WTC11 (cell line): ENCODE results near the gene VWA8.

Experiments
- ELF4 ChIP-seq: sonication (generic); formaldehyde crosslinking; IDR thresholded peaks from 2 replicates; pipeline ENCODE4 v1.8.1; 2022; ENCODE audit warnings: low read depth, mild to moderate bottlenecking, moderate library complexity, missing genetic modification reagents
- IRF2 ChIP-seq: sonication (generic); formaldehyde crosslinking; IDR thresholded peaks from 2 replicates; pipeline ENCODE4 v1.8.0; 2022; ENCODE audit warnings: low read depth, missing genetic modification reagents, borderline replicate concordance
- TEAD1 ChIP-seq: sonication (generic); formaldehyde crosslinking; IDR thresholded peaks from 2 replicates; pipeline ENCODE4 v1.8.0; 2022; ENCODE audit warnings: mild to moderate bottlenecking, missing genetic modification reagents
- USF1 ChIP-seq: sonication (generic); formaldehyde crosslinking; IDR thresholded peaks from 2 replicates; pipeline ENCODE4 v1.8.0; 2022; ENCODE audit warnings: mild to moderate bottlenecking, missing genetic modification reagents
- ZNF512 ChIP-seq: sonication (generic); formaldehyde crosslinking; IDR thresholded peaks from 2 replicates; pipeline ENCODE4 v1.8.1; 2022; ENCODE audit warnings: missing genetic modification reagents, borderline replicate concordance
- TF ChIP-seq, protein P1 (sequence below): fragments of 200-600 bp; IDR thresholded peaks from 2 replicates; pipeline ENCODE4 v1.8.0; 2022; ENCODE audit warnings: antibody characterized with exemption

DNA sequence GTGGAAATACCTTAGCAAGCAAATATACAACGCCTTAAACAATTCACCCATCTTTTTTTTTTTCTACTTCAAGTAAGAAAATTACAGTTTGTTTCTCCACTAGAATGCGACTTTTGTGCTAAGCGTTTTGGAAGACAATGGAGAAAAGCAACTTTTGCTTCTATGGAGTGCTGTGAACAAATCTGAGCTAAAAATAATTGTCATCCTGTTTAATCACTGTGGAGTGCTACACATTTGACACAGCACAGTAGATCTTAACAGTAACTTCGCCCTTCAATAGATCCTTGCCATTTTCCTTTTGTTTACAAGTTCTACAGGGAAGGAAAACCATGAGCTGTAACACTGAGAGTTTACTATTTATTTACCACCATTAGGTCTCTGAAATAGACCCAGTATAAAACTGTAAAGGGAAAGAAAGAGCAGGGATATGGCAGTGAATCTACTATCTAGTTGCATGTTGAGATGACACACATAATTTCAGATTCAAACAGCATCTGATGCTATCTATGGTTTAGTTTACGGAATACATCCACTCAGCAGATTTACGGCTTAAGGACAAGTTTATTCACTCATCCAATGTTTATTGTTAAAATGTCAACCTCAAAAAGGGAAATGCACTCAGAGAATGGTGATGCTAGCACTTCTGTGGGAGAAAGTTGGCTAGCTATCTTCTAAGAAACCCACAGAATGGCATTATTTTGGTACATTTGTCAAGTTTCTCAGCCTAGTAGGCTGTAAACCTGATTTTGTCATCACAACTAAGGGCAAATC lies 175.3 kb downstream of the VWA8 start:
- TF ChIP-seq ZNF512 (CRISPR knock-in tag) (no peak), IRF2 (CRISPR knock-in tag) (no peak), ELF4 (CRISPR knock-in tag) (no peak), TEAD1 (CRISPR knock-in tag) (no peak), USF1 (no peak)
- TF ChIP-seq, protein P1, sequence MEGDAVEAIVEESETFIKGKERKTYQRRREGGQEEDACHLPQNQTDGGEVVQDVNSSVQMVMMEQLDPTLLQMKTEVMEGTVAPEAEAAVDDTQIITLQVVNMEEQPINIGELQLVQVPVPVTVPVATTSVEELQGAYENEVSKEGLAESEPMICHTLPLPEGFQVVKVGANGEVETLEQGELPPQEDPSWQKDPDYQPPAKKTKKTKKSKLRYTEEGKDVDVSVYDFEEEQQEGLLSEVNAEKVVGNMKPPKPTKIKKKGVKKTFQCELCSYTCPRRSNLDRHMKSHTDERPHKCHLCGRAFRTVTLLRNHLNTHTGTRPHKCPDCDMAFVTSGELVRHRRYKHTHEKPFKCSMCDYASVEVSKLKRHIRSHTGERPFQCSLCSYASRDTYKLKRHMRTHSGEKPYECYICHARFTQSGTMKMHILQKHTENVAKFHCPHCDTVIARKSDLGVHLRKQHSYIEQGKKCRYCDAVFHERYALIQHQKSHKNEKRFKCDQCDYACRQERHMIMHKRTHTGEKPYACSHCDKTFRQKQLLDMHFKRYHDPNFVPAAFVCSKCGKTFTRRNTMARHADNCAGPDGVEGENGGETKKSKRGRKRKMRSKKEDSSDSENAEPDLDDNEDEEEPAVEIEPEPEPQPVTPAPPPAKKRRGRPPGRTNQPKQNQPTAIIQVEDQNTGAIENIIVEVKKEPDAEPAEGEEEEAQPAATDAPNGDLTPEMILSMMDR = no peak
